ENCODE results near the gene SEL1L2. TPM values are rescaled to one million over a fixed set of nuclear protein-coding genes. Genes with fewer than 3 reads are reported as not detected.

SEL1L2 gene
- total RNA-seq, 1 donor from 2014 or later = not detected

- Mint-ChIP-seq H3K9me3 (ENCODE audit: unreplicated experiment) (peaks cover 10% of the 10 kb centered on the region), H3K27ac (ENCODE audit: unreplicated experiment) (no peak overlapping the region), H3K27me3 (ENCODE audit: unreplicated experiment) (peaks cover 4% of the 10 kb centered on the region), H3K36me3 (ENCODE audit: unreplicated experiment) (no peaks in the 10 kb centered on the region), H3K4me1 (ENCODE audit: unreplicated experiment) (no peaks in the 10 kb centered on the region), H3K4me3 (ENCODE audit: unreplicated experiment) (no peak overlapping the region)
- DNase-seq (ENCODE audit: extremely low spot score, unreplicated experiment) = no peak
- TF ChIP-seq, protein P1, sequence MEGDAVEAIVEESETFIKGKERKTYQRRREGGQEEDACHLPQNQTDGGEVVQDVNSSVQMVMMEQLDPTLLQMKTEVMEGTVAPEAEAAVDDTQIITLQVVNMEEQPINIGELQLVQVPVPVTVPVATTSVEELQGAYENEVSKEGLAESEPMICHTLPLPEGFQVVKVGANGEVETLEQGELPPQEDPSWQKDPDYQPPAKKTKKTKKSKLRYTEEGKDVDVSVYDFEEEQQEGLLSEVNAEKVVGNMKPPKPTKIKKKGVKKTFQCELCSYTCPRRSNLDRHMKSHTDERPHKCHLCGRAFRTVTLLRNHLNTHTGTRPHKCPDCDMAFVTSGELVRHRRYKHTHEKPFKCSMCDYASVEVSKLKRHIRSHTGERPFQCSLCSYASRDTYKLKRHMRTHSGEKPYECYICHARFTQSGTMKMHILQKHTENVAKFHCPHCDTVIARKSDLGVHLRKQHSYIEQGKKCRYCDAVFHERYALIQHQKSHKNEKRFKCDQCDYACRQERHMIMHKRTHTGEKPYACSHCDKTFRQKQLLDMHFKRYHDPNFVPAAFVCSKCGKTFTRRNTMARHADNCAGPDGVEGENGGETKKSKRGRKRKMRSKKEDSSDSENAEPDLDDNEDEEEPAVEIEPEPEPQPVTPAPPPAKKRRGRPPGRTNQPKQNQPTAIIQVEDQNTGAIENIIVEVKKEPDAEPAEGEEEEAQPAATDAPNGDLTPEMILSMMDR (IDR thresholded peaks at IDR 0.05) = no peak
These were observed 132.5 kb downstream of the SEL1L2 start for GRCh38 chr20:13857961-13858360.

DNA sequence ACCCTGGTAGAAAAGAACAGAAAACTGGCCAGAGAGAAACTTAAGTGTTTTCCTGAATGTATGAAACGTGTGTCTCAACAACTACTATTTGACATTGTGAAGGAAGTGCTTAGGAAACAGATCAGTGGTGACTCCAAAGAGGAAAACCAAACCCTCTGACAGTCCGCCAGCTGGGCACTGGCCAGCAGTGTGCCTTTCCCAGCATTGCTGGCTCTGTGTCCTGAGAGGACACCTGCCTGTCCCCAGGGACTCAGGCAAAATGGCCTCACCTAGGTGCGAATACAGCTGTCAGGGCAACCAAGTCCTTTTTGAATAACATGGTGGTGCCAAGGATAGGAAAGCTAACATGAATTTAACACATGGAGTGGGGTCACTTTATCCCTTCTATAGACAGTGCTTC, 133.1 kb downstream of the SEL1L2 start:
- H3K27ac Mint-ChIP-seq (ENCODE audit: unreplicated experiment) = no peak overlapping the region
- DNase-seq (ENCODE audit: extremely low spot score, unreplicated experiment) = peak; percentile 46
- H3K36me3 Mint-ChIP-seq (ENCODE audit: unreplicated experiment) = no peaks in the 10 kb centered on the region
- H3K9me3 Mint-ChIP-seq (ENCODE audit: unreplicated experiment) = peaks cover 10% of the 10 kb centered on the region
- H3K4me3 Mint-ChIP-seq (ENCODE audit: unreplicated experiment) = no peak overlapping the region
- TF ChIP-seq, protein P1 (IDR thresholded peaks at IDR 0.05) = no peak
- H3K27me3 Mint-ChIP-seq (ENCODE audit: unreplicated experiment) = peaks cover 4% of the 10 kb centered on the region
- no peaks in the 10 kb centered on the region for H3K4me1 Mint-ChIP-seq (ENCODE audit: unreplicated experiment)

DNA sequence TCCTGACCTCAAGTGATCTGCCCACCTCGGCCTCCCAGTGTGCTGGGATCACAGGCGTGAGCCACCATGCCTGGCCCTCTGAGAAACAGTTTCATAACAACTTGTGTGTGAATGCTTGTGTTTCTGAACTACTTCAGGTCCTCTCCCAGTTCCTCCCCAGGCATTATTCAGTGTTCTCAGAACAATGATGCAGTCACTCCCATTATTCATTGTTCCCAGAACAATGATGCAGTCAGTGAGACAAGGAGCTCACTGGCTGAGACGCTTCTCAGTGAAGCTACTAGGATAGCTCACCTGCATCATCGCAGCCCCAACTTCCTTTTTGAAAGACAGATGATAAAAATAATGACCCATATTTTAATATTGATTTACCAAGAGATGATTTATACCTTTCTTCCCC, 134.1 kb downstream of the SEL1L2 start:
- H3K27ac Mint-ChIP-seq (ENCODE audit: unreplicated experiment) = no peak overlapping the region
- no peak for DNase-seq (ENCODE audit: extremely low spot score, unreplicated experiment)
- peaks cover 10% of the 10 kb centered on the region for H3K9me3 Mint-ChIP-seq (ENCODE audit: unreplicated experiment)
- no peak overlapping the region for H3K4me3 Mint-ChIP-seq (ENCODE audit: unreplicated experiment)
- peaks cover 6% of the 10 kb centered on the region for H3K27me3 Mint-ChIP-seq (ENCODE audit: unreplicated experiment)
- TF ChIP-seq, protein P1 (IDR thresholded peaks at IDR 0.05) = no peak
- no peaks in the 10 kb centered on the region for H3K36me3 Mint-ChIP-seq (ENCODE audit: unreplicated experiment)
- no peaks in the 10 kb centered on the region for H3K4me1 Mint-ChIP-seq (ENCODE audit: unreplicated experiment)

- TF ChIP-seq, protein P1 (IDR thresholded peaks at IDR 0.05) = no peak
- Mint-ChIP-seq H3K36me3 (ENCODE audit: unreplicated experiment) (no peaks in the 10 kb centered on the region), H3K27me3 (ENCODE audit: unreplicated experiment) (peaks cover 6% of the 10 kb centered on the region), H3K27ac (ENCODE audit: unreplicated experiment) (no peak overlapping the region), H3K4me1 (ENCODE audit: unreplicated experiment) (no peaks in the 10 kb centered on the region), H3K4me3 (ENCODE audit: unreplicated experiment) (no peak overlapping the region), H3K9me3 (ENCODE audit: unreplicated experiment) (peaks cover 8% of the 10 kb centered on the region)
- no peak for DNase-seq (ENCODE audit: extremely low spot score, unreplicated experiment)
These were observed 134.8 kb downstream of the SEL1L2 start for GRCh38 chr20:13855613-13856012.

GRCh38 chr20:13852306-13852705, 138.1 kb downstream of the SEL1L2 start:
- no peak for DNase-seq (ENCODE audit: extremely low spot score, unreplicated experiment)
- Mint-ChIP-seq H3K27ac (ENCODE audit: unreplicated experiment) (no peak overlapping the region), H3K9me3 (ENCODE audit: unreplicated experiment) (no peaks in the 10 kb centered on the region), H3K27me3 (ENCODE audit: unreplicated experiment) (peaks cover 6% of the 10 kb centered on the region), H3K4me1 (ENCODE audit: unreplicated experiment) (no peaks in the 10 kb centered on the region), H3K36me3 (ENCODE audit: unreplicated experiment) (no peaks in the 10 kb centered on the region), H3K4me3 (ENCODE audit: unreplicated experiment) (no peak overlapping the region)
- TF ChIP-seq, protein P1 (IDR thresholded peaks at IDR 0.05) = no peak
